Keratinocyte (primary cell): ENCODE results near the gene FAM221B.

ENCODE experiments used
- CTCF ChIP-seq, 3 experiments: IDR thresholded peaks in 1 of 3; conservative IDR thresholded peaks in 1 of 3; optimal IDR thresholded peaks in 1 of 3; 2 replicates in 2 of 3; 3 replicates in 1 of 3; pipeline versions ENCODE3 to v1.5.1; 2011; ENCODE audit warnings: low read length in 3 of 3, mild to moderate bottlenecking in 3 of 3, moderate library complexity in 2 of 3, control low read depth in 1 of 3, inconsistent platforms in 1 of 3; ENCODE audit not compliant: insufficient read depth in 2 of 3; ENCODE audit errors: extremely low read depth in 1 of 3
- EZH2 ChIP-seq: IDR thresholded peaks from one replicate; pipeline ENCODE4 v1.6.1; 2012; ENCODE audit warnings: inconsistent platforms, mild to moderate bottlenecking, low read length, moderate library complexity

- TF ChIP-seq CTCF (optimal IDR thresholded peaks at IDR 0.05 in 1 of 3, IDR thresholded peaks at IDR 0.05 in 1 of 3, conservative IDR thresholded peaks at IDR 0.05 in 1 of 3; ENCODE audit: extremely low read depth in 1 of 3, insufficient read depth in 2 of 3, low read length in 3 of 3) (peak; percentile 56 to 79 (median 69)), EZH2 (no peak)
Measured at GRCh38 chr9:35835216-35835632, 6.7 kb upstream of the FAM221B start.
